ENCODE results near the gene ARPC4. TPM values are rescaled to one million over a fixed set of nuclear protein-coding genes. Genes with fewer than 3 reads are reported as not detected.

Gene ARPC4
- total RNA-seq, 6 donors from 2014 or later: 88.3 to 186 (median 158) TPM

GRCh38 chr3:9781978-9782603, 10.8 kb upstream of the ARPC4 start:
- H3K27ac ChIP-seq: peak overlapping the region in 1 of 4 donors; percentile 11
- no peak overlapping the region for H3K4me3 ChIP-seq
- H3K27me3 ChIP-seq: no peaks in the 10 kb centered on the region
- no peaks in the 10 kb centered on the region for H3K9me3 ChIP-seq
- H3K36me3 ChIP-seq: peaks cover 17 to 74% (median 46%) of the 10 kb centered on the region in 4 donors
- peaks cover 0 to 18% (median 6%) of the 10 kb centered on the region in 4 donors for H3K4me1 ChIP-seq
- WGBS, 2 donors: 63 to 66% methylated on average over 3 of the region's 3 CpGs
- no peak for TF ChIP-seq POLR2AphosphoS5 (IDR thresholded peaks at IDR 0.05)
- no peak for TF ChIP-seq EP300 (IDR thresholded peaks at IDR 0.05)
- no peak for TF ChIP-seq CTCF (IDR thresholded peaks at IDR 0.05)
- DNase-seq (no peak), ATAC-seq (ENCODE audit: low FRiP score in 2 of 2) (no peak)

- TF ChIP-seq POLR2AphosphoS5 (IDR thresholded peaks at IDR 0.05) (no peak), EP300 (IDR thresholded peaks at IDR 0.05) (no peak), CTCF (IDR thresholded peaks at IDR 0.05) (no peak), POLR2A (IDR thresholded peaks at IDR 0.05) (no peak)
- Histone ChIP-seq H3K9me3 (no peaks in the 10 kb centered on the region), H3K4me1 (peaks cover 0 to 18% (median 6%) of the 10 kb centered on the region in 4 donors), H3K27ac (no peak overlapping the region), H3K4me3 (no peak overlapping the region), H3K36me3 (peaks cover 17 to 81% (median 49%) of the 10 kb centered on the region in 4 donors), H3K27me3 (no peaks in the 10 kb centered on the region)
- ATAC-seq (ENCODE audit: low FRiP score in 2 of 2): no peak
- WGBS, 2 donors: 48 to 55% methylated on average over 3 of the region's 3 CpGs
- no peak for DNase-seq
Measured at GRCh38 chr3:9782770-9783169, 10.1 kb upstream of the ARPC4 start.

- 100% methylated on average over 3 to 10 of the region's 14 CpGs for WGBS, 2 donors
- no peak overlapping the region for H3K4me3 ChIP-seq
- DNase-seq (no peak), ATAC-seq (ENCODE audit: low FRiP score in 2 of 2) (no peak)
- H3K9me3 ChIP-seq: no peaks in the 10 kb centered on the region
- no peak for TF ChIP-seq CTCF (IDR thresholded peaks at IDR 0.05)
- TF ChIP-seq EP300 (IDR thresholded peaks at IDR 0.05): no peak
- TF ChIP-seq POLR2AphosphoS5 (IDR thresholded peaks at IDR 0.05): no peak
- TF ChIP-seq POLR2A (IDR thresholded peaks at IDR 0.05): no peak
- H3K36me3 ChIP-seq: peaks cover 18 to 88% (median 52%) of the 10 kb centered on the region in 4 donors
- H3K27ac ChIP-seq: no peak overlapping the region
- H3K4me1 ChIP-seq: peaks cover 0 to 13% (median 6%) of the 10 kb centered on the region in 4 donors
- H3K27me3 ChIP-seq: no peaks in the 10 kb centered on the region
Measured at GRCh38 chr3:9783954-9784353, 8.9 kb upstream of the ARPC4 start.

- ATAC-seq (ENCODE audit: low FRiP score in 2 of 2) (no peak), DNase-seq (no peak)
- Histone ChIP-seq H3K27ac (no peak overlapping the region), H3K9me3 (no peaks in the 10 kb centered on the region), H3K36me3 (peaks cover 21 to 90% (median 58%) of the 10 kb centered on the region in 4 donors), H3K4me1 (peaks cover 0 to 11% (median 6%) of the 10 kb centered on the region in 4 donors), H3K27me3 (no peaks in the 10 kb centered on the region), H3K4me3 (no peak overlapping the region)
- TF ChIP-seq POLR2A (IDR thresholded peaks at IDR 0.05) (no peak), EP300 (IDR thresholded peaks at IDR 0.05) (no peak), CTCF (IDR thresholded peaks at IDR 0.05) (no peak), POLR2AphosphoS5 (IDR thresholded peaks at IDR 0.05) (no peak)
- WGBS, 2 donors: 92 to 94% methylated on average over 4 of the region's 4 CpGs
Measured at GRCh38 chr3:9784965-9785364, 7.9 kb upstream of the ARPC4 start.

- Histone ChIP-seq H3K27me3 (no peaks in the 10 kb centered on the region), H3K36me3 (peaks cover 21 to 83% (median 56%) of the 10 kb centered on the region in 4 donors), H3K4me1 (peaks cover under 1 to 4% (median 3%) of the 10 kb centered on the region in 4 donors), H3K9me3 (no peaks in the 10 kb centered on the region), H3K27ac (no peak overlapping the region), H3K4me3 (no peak overlapping the region)
- 80 to 82% methylated on average over 7 of the region's 7 CpGs for WGBS, 2 donors
- DNase-seq (no peak), ATAC-seq (ENCODE audit: low FRiP score in 2 of 2) (no peak)
- no peak for TF ChIP-seq EP300 (IDR thresholded peaks at IDR 0.05)
- no peak for TF ChIP-seq POLR2AphosphoS5 (IDR thresholded peaks at IDR 0.05)
- no peak for TF ChIP-seq CTCF (IDR thresholded peaks at IDR 0.05)
- TF ChIP-seq POLR2A (IDR thresholded peaks at IDR 0.05): no peak
Measured at GRCh38 chr3:9785602-9786001, 7.3 kb upstream of the ARPC4 start.

Measured in upper lobe of left lung (tissue), 6 donors.